ENCODE measurements around the gene CD6. TPM values are rescaled to one million over a fixed set of nuclear protein-coding genes. Genes with fewer than 3 reads are reported as not detected.

CD6 gene
- total RNA-seq, 1 experiment from 2014 or later = 1.4 TPM

- POLR2A ChIA-PET = no interaction called here
- no peak for ATAC-seq
- no peaks in the 10 kb centered on the region for H3K79me2 ChIP-seq (ENCODE audit: insufficient read depth, low read length)
Observed at GRCh38 chr11:61059260-61059752, 87.8 kb downstream of the CD6 start.

More at GRCh38 chr11:61059260-61059752, 87.8 kb downstream of the CD6 start:
- Histone ChIP-seq H3K27me3 (ENCODE audit: insufficient read depth, low read length) (no peaks in the 10 kb centered on the region), H3K9me3 (ENCODE audit: control insufficient read depth in 1 of 2, insufficient read depth in 1 of 2, low read depth in 1 of 2, low read length in 2 of 2) (no peaks in the 10 kb centered on the region), H4K20me1 (ENCODE audit: insufficient read depth) (no peaks in the 10 kb centered on the region), H3K4me2 (ENCODE audit: low read length) (no peak overlapping the region), H3K9ac (ENCODE audit: low read length) (no peak overlapping the region), H3K4me1 (ENCODE audit: control insufficient read depth in 1 of 2, insufficient read depth in 2 of 2, low read length in 2 of 2) (peaks cover 7 to 17% of the 10 kb centered on the region in 2 experiments), H3K4me3 (replicated peaks in 1 of 2; ENCODE audit: low read depth in 1 of 2, low read length in 2 of 2) (no peak overlapping the region), H3K27ac (ENCODE audit: low read depth, low read length) (no peak overlapping the region), H2AFZ (ENCODE audit: low read depth, low read length, poor library complexity, severe bottlenecking) (no peak overlapping the region), H3K9me2 (ENCODE audit: insufficient read depth) (no peaks in the 10 kb centered on the region), H3K36me3 (ENCODE audit: control insufficient read depth in 1 of 2, insufficient read depth in 2 of 2, low read length in 2 of 2) (no peaks in the 10 kb centered on the region)
- CTCF ChIA-PET = no interaction called here
- TF ChIP-seq CTCF (IDR thresholded peaks at IDR 0.05 in 2 of 3, conservative IDR thresholded peaks at IDR 0.05 in 1 of 3; ENCODE audit: borderline replicate concordance in 1 of 3, insufficient read depth in 1 of 3, low read depth in 2 of 3, low read length in 2 of 3) (no peak), TCF7L2 (IDR thresholded peaks at IDR 0.05; ENCODE audit: borderline replicate concordance, extremely low read depth, insufficient read depth, insufficient read length) (no peak), YY1 (IDR thresholded peaks at IDR 0.05; ENCODE audit: extremely low read depth, insufficient replicate concordance, low read depth, low read length) (no peak), ELF1 (IDR thresholded peaks at IDR 0.05; ENCODE audit: borderline replicate concordance, low read depth) (no peak), CEBPB (IDR thresholded peaks at IDR 0.05; ENCODE audit: low read depth) (no peak), EZH2phosphoT487 (IDR thresholded peaks at IDR 0.05; ENCODE audit: borderline replicate concordance) (no peak), JUND (IDR thresholded peaks at IDR 0.05) (no peak), EGR1 (IDR thresholded peaks at IDR 0.05; ENCODE audit: low read depth) (no peak), CBX3 (IDR thresholded peaks at IDR 0.05; ENCODE audit: low read depth) (no peak), POLR2A (IDR thresholded peaks at IDR 0.05; ENCODE audit: borderline replicate concordance, extremely low read depth, insufficient read depth, insufficient read length) (no peak)
- intact Hi-C loops (cut with micrococcal nuclease) = no loop called here
- DNase-seq (ENCODE audit: low read depth, low spot score) = no peak
- BruUV-seq (replicated peaks) = no TSS peak
- RAD21 ChIA-PET (ENCODE audit: low non-redundant PET in 1 of 2, low total read pairs in 2 of 2, uncharacterized antibody in 2 of 2, unreplicated experiment in 2 of 2) = no interaction called here

Measured in HCT116 (cell line).